Prostate gland (tissue), 2 donors: Measurements from ENCODE around the gene BCAS3.

Experiments
- POLR2A ChIP-seq: fragments of 450-650 bp; IDR thresholded peaks from one replicate; pipeline ENCODE4 v1.6.1; 2016; ENCODE audit warnings: antibody characterized with exemption, mild to moderate bottlenecking
- TF ChIP-seq, protein P1 (sequence below), 4 experiments: fragments of 200-600 bp in 2 of 4; fragments of 450-650 bp in 2 of 4; sonication (generic) in 2 of 4; IDR thresholded peaks; 1 replicate in 3 of 4; 2 replicates in 1 of 4; pipeline ENCODE4 v1.5.1; 2016 to 2019; ENCODE audit warnings: antibody characterized with exemption in 4 of 4, mild to moderate bottlenecking in 2 of 4, moderate library complexity in 2 of 4

DNA sequence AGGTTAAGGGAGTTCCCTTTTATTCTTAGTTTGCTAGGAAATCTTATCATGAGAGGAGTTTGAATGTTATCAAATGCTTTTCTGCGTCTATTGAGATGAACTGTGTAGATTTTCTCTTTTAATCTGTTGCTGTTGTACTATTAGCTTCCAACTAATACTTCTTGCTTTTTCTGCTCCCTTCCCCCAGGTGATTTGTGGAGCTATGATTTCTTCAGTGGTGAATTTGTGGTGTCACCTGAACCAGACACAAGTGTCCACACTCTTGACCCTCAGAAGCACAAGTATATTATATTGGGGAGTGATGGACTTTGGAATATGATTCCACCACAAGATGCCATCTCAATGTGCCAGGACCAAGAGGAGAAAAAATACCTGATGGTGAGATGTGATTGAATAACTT is 29.9 kb upstream of the BCAS3 start:
- TF ChIP-seq, protein P1, sequence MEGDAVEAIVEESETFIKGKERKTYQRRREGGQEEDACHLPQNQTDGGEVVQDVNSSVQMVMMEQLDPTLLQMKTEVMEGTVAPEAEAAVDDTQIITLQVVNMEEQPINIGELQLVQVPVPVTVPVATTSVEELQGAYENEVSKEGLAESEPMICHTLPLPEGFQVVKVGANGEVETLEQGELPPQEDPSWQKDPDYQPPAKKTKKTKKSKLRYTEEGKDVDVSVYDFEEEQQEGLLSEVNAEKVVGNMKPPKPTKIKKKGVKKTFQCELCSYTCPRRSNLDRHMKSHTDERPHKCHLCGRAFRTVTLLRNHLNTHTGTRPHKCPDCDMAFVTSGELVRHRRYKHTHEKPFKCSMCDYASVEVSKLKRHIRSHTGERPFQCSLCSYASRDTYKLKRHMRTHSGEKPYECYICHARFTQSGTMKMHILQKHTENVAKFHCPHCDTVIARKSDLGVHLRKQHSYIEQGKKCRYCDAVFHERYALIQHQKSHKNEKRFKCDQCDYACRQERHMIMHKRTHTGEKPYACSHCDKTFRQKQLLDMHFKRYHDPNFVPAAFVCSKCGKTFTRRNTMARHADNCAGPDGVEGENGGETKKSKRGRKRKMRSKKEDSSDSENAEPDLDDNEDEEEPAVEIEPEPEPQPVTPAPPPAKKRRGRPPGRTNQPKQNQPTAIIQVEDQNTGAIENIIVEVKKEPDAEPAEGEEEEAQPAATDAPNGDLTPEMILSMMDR (IDR thresholded peaks at IDR 0.05), result no peak
- no peak for TF ChIP-seq POLR2A
